Measurements from ENCODE around the gene DNAH17. TPM values are rescaled to one million over a fixed set of nuclear protein-coding genes. Genes with fewer than 3 reads are reported as not detected.

Gene DNAH17
- under 0.01 and 0.05 TPM in 2 replicates for total RNA-seq

GRCh38 chr17:78577296-78577695 is at the start of gene DNAH17:
TSS of gene DNAH17 (minus strand) at chr17:78577396. CDS start at chr17:78575057, 2,339 bp downstream.

GRCh38 chr17:78378225-78379130 is 198.7 kb downstream of the DNAH17 start, which contains the start of gene PGS1:
TSS of gene PGS1 (plus strand) at chr17:78378649. CDS start at chr17:78378666, 17 bp downstream.

Other genes with a start within 250 kb of the DNAH17 start
- gene SOCS3, start 217.3 kb downstream of the DNAH17 start, total RNA-seq, result 42.1 and 42.4 TPM in 2 replicates
- gene PGS1, start 198.7 kb downstream of the DNAH17 start, total RNA-seq, result 25.2 and 27.6 TPM in 2 replicates
- gene CYTH1, start 204.9 kb upstream of the DNAH17 start, total RNA-seq, result 44.8 and 55.7 TPM in 2 replicates

Data from mammary microvascular endothelial cell (primary cell).